ENCODE measurements around the gene DDX31. TPM values are rescaled to one million over a fixed set of nuclear protein-coding genes. Genes with fewer than 3 reads are reported as not detected.

Gene DDX31
- total and polyA plus RNA-seq, 9 of the 15 experiments (the other 6 are each of a cell fraction or from before 2014, with no cell fraction given): 11.9 to 24.6 (median 22.2) TPM

DNA sequence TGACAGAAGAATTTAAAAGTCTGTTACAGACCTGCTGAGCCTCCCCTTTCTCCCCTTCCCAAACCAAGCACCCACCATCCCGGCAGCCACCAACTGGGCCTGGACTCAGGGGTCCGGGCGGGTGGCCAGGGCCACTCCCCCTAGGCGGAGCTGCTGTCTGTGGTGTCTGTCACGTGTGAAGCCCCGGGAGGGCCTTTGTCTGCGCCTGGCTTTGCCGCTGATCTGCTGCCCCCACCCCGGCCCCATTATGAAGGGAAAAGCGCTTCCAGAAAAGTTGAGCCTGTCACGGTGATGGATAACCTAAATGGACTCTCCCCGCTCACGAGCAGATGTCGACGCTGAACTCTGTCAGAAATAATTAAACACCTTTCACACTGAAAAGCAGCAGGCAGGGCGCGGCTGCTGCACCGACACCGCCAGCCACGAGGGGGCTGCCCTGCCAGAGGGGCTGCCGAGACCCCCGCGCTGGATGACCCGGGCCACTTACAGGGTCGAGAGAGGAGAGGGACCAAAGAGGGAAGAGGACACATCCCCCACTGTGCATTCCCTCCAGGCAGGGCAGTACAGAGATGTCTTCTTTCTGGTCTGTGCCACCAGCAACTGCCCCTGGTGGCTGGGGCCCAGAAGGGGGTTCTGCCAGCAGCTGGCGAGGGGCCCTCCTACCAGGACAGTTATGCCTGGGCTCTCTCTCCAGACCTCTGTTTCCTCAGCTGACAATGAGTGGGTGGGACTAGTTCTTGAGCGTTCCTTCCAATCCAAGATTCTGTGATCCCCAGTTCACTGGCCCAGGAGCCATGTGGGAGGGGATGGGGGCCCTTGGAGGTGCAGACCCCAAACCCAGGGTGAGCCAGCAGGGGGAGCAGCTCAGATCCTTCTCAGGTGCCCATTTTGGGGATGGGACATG is 123.4 kb downstream of the DDX31 start:
- H3K9ac ChIP-seq (ENCODE audit: insufficient read depth in 1 of 2, low read depth in 2 of 2, low read length in 2 of 2): peak overlapping the region in 1 of 2 experiments; percentile 61; a peak in 1 of 4 replicates
- no peaks in the 10 kb centered on the region for H3K36me3 ChIP-seq (ENCODE audit: control insufficient read depth, insufficient read depth, low read length)
- no peaks in the 10 kb centered on the region for H3K79me2 ChIP-seq (ENCODE audit: control insufficient read depth, insufficient read depth, low read length)
- BruUV-seq (replicated peaks): no TSS peak
- H2AFZ ChIP-seq (ENCODE audit: low read depth, low read length): no peak overlapping the region
- no peaks in the 10 kb centered on the region for H3K9me3 ChIP-seq (replicated peaks; ENCODE audit: control insufficient read depth, insufficient read depth, low read depth, low read length)
- no peak overlapping the region for H3K27ac ChIP-seq (ENCODE audit: extremely low read depth, low read depth, low read length)
- H3K27me3 ChIP-seq (ENCODE audit: control insufficient read depth in 2 of 2, insufficient read depth in 2 of 2, low read length in 2 of 2): peaks cover 35 to 73% of the 10 kb centered on the region in 2 experiments
- POLR2A ChIA-PET: no interaction called here
- no peaks in the 10 kb centered on the region for H3K9me1 ChIP-seq (ENCODE audit: control insufficient read depth, insufficient read depth, low read length)
- H4K20me1 ChIP-seq (replicated peaks; ENCODE audit: control insufficient read depth, insufficient read depth, low read length): peaks cover 25% of the 10 kb centered on the region
- no peak overlapping the region for H3K4me3 ChIP-seq
- ATAC-seq (peak; percentile 67), FAIRE-seq (no peak), DNase-seq (ENCODE audit: extremely low read depth in 1 of 4, low spot score in 3 of 4) (peak; percentile 18 to 62 (median 47))
- H3K4me1 ChIP-seq (replicated peaks in 1 of 2; ENCODE audit: control insufficient read depth in 2 of 2, insufficient read depth in 2 of 2, low read length in 2 of 2): peaks cover 0 to 17% of the 10 kb centered on the region in 2 experiments; a peak in 2 of 5 replicates
- in situ Hi-C loops (cut with MboI) (no loop called here), intact Hi-C loops (cut with micrococcal nuclease) (no loop called here)
- WGBS (ENCODE audit: insufficient coverage, low coverage, missing lambda C conversion rate): 0% methylated on average over 25 of the region's 27 CpGs
- CTCF ChIA-PET (ENCODE audit: low intra/inter-chr PET ratio): no interaction called here
- no peak overlapping the region for H3K4me2 ChIP-seq (ENCODE audit: insufficient read depth, low read length)
- TF ChIP-seq ZBTB7A (IDR thresholded peaks at IDR 0.05; ENCODE audit: borderline replicate concordance, control insufficient read depth, low read depth, low read length) (peak; percentile 93), YBX1 (IDR thresholded peaks at IDR 0.05) (no peak), MEIS2 (IDR thresholded peaks at IDR 0.05; ENCODE audit: partially characterized antibody) (peak; percentile 71), MAFG (tag; conservative IDR thresholded peaks at IDR 0.05) (no peak), ZNF224 (CRISPR knock-in tag; IDR thresholded peaks at IDR 0.05) (no peak)
- TF ChIP-seq, protein P1, sequence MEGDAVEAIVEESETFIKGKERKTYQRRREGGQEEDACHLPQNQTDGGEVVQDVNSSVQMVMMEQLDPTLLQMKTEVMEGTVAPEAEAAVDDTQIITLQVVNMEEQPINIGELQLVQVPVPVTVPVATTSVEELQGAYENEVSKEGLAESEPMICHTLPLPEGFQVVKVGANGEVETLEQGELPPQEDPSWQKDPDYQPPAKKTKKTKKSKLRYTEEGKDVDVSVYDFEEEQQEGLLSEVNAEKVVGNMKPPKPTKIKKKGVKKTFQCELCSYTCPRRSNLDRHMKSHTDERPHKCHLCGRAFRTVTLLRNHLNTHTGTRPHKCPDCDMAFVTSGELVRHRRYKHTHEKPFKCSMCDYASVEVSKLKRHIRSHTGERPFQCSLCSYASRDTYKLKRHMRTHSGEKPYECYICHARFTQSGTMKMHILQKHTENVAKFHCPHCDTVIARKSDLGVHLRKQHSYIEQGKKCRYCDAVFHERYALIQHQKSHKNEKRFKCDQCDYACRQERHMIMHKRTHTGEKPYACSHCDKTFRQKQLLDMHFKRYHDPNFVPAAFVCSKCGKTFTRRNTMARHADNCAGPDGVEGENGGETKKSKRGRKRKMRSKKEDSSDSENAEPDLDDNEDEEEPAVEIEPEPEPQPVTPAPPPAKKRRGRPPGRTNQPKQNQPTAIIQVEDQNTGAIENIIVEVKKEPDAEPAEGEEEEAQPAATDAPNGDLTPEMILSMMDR (IDR thresholded peaks at IDR 0.05 in 2 of 3, conservative IDR thresholded peaks at IDR 0.05 in 1 of 3; ENCODE audit: insufficient read depth in 2 of 3, low read depth in 1 of 3, low read length in 3 of 3): peak; percentile 24 to 53 (median 47); a peak in 5 of 6 replicates
- TF ChIP-seq, protein P2, sequence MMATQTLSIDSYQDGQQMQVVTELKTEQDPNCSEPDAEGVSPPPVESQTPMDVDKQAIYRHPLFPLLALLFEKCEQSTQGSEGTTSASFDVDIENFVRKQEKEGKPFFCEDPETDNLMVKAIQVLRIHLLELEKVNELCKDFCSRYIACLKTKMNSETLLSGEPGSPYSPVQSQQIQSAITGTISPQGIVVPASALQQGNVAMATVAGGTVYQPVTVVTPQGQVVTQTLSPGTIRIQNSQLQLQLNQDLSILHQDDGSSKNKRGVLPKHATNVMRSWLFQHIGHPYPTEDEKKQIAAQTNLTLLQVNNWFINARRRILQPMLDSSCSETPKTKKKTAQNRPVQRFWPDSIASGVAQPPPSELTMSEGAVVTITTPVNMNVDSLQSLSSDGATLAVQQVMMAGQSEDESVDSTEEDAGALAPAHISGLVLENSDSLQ (IDR thresholded peaks at IDR 0.05): peak; percentile 66
- TF ChIP-seq, protein P3, sequence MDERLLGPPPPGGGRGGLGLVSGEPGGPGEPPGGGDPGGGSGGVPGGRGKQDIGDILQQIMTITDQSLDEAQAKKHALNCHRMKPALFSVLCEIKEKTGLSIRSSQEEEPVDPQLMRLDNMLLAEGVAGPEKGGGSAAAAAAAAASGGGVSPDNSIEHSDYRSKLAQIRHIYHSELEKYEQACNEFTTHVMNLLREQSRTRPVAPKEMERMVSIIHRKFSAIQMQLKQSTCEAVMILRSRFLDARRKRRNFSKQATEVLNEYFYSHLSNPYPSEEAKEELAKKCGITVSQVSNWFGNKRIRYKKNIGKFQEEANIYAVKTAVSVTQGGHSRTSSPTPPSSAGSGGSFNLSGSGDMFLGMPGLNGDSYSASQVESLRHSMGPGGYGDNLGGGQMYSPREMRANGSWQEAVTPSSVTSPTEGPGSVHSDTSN (CRISPR knock-in tag; IDR thresholded peaks at IDR 0.05; ENCODE audit: low read depth): no peak
- TF ChIP-seq, protein P3 (tag; conservative IDR thresholded peaks at IDR 0.05; ENCODE audit: low read depth): peak; percentile 74
- TF ChIP-seq, protein P4, sequence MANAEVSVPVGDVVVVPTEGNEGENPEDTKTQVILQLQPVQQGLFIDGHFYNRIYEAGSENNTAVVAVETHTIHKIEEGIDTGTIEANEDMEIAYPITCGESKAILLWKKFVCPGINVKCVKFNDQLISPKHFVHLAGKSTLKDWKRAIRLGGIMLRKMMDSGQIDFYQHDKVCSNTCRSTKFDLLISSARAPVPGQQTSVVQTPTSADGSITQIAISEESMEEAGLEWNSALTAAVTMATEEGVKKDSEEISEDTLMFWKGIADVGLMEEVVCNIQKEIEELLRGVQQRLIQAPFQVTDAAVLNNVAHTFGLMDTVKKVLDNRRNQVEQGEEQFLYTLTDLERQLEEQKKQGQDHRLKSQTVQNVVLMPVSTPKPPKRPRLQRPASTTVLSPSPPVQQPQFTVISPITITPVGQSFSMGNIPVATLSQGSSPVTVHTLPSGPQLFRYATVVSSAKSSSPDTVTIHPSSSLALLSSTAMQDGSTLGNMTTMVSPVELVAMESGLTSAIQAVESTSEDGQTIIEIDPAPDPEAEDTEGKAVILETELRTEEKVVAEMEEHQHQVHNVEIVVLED (CRISPR knock-in tag; IDR thresholded peaks at IDR 0.05): no peak
